Activated T-cell treated with anti-CD3 and anti-CD28 coated beads, Interleukin-2, amount 50 U/mL, for 1 hour (primary cell): ENCODE data around the gene ERC1.

Experiments
- DNase-seq: peaks from one replicate; pipeline ENCODE4 v3.0.0-alpha.2; 2020

The ERC1 gene

DNA sequence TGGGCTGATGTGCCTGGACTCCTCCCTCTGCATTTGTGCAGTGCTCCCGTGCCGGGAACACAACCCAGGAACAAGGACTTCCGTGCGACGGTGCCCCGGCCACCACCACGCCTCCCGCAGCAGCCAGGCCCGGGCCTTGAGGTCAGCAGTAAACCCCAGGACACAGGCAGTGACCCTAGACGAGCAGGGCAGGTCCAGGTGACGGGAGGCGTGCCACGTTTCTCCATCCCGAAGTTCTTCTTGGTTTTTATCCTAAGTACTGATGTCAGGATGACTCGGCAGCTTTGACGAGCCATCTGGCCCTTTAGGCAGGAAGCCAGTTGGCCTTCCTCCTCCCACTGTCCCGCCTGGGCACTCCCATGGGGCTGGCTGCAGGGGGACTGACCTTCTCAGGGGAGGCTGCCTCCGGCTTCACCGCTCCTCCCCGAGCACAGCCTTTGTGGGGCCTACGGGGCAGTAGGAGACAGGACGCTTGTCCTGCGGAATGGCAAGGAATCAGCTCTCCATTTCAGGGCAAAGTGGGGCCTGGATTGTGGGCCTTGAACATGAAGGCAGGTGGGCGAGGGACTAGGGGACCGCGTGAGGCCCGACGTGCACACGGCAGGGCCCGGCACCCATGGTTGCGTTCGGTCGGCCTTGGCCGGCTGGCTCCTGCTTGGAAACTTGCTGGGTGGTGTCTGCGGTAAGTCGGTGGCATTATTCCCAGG lies 509.2 kb downstream of the ERC1 start:
- no peak for DNase-seq

DNA sequence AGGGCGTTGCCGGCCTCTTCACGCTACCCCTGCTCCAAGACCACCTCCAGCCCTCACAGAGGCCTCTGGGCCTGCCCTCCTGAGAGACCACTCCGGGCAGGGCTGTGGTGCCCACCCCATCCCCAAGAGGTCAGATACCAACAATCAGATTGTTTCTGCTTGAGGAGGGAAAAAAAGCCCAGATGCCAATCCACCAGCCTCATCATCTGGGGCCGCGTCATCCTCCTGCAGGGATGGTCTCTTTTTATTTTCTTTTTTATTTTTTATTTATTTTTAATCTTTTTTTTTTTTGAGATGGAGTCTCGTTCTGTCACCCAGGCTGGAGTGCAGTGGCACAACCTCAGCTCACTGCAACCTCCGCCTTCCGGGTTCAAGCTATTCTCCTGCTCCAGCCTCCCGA lies 510.0 kb downstream of the ERC1 start:
- no peak for DNase-seq

DNA sequence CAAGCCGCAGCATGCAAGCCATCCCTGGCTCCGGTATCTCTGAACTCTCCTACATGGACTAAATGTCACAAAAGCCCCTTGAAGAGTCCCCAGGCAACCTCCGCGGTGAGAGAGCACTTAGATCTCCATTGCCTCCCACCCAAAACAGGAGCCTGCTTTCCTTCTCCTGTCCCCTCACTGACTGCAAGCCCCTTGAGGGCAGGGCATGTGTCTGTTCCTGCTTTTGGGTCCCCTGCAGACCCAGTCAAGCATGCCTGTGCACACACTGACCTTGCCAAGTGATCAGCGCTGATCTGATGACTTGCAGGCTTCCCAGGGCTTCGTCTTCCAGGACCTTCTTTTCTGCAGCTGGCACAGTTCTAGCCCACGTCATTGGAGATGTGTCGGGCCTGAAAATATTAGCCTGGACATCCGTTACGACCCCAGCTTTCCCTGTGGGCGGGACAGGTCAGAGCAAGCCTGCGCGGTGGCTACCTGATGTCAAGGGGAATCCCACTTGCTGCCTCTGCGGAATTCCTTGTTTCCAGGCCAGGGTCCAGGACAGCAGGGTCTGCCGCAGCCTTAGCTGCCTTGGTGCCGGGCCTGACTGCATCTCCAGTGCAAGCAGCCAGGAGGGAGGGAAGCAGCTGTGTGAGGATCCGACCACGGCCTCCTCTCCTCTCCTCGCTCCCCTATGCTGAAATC lies 510.8 kb downstream of the ERC1 start:
- DNase-seq, result no peak

DNA sequence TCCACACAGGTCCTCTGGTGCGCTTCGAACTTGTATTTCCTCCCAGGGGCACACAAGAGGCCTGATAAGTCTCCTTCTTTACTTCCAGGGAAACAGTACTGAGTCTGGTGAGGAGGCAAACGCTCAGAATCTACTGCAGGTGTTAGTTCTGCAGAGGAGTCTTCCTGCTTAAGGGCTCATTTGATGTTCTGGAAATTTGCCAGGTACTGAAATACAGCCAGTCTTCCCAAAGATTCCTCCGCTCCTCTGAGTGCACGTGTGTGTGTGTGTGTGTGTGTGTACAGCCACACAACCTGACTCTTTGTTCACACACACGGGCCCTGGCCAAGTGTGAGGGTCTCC lies 511.3 kb downstream of the ERC1 start:
- no peak for DNase-seq

DNA sequence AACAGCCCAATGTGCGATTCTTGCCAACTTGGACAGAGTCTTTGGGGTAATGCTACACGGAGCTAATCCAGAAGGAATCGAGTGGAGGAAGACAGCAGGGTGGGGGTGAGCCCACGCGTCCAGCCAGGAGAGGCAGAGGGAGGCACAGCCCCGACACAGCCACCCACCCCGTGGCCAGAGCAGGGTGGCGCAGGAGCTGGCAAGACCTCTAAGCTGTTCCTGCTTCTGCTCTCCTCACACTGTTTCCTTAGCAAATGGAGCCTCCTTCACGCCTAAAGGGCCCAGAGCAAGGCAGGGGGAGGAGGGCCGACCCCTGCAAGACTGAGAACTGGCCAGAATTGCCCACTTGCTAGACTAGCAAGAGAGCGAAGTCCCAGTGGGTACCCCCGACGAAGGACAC lies 511.8 kb downstream of the ERC1 start:
- DNase-seq, result no peak

DNA sequence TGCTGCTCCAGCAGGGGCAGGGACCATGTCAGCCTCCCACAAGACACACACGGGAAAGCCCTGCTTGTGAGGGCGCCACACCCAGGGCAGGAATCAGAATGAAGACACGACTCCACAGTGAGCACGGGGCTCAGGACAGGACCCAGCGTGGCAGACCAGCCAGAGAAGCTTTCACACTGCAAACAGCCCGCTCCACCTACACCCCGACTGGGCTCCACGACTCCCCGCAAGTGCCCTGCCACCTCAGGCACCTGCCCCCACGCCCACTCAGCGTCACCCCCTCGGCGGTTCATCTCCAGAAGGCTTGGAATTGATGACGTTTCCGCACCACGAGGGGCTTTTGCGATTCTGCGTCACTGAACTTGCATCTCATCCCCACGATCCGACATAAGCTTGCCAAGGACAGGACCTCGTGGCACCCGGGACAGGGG lies 512.3 kb downstream of the ERC1 start:
- no peak for DNase-seq

DNA sequence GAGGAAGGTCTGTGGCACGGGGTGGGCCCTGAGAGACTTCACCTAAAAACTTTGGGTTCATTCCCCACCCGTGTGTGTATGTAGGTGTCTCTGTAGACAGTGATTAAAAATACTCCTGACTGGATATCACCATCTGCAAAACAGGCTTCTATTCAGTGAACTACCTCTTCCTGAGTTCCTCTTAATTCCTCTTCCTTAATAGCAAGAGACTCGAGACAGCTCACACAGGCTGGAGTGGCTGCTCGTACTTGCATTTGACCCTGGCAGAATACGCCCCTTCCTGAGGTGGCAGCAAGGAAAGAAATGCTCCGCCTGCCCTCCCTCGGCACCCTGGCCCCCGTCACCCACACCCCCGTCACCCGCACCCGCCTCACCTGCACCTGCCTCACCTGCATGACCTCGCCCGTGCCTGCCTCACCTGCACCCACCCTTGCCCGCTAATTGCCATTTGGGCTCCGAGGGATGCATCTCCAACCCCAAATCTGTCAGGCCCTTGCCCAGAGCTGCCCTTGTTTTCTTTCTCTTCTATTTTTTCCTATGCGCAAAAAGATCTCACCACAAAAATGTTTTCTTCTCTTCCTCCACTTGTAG lies 513.4 kb downstream of the ERC1 start:
- no peak for DNase-seq

DNA sequence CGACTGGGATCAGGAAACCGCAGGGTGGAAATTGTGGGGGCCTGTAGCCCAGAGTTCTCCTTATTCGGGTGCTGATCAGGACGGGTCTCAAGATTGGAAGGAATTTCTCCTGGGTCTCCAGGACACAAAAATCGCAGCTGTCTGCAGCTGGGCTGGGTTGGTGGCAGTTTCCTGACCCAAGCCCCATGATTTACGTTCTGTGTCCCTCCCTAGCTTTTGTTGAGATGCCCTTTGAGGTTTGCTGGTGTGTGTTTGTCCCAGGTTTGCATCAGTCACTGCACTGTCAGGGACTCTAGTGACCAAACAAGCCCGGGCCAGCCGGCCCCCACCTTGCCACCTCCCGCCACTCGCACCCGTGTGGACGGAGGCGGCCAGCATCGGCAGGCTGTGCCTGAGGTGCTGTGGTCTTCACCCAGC lies 513.9 kb downstream of the ERC1 start:
- DNase-seq, result no peak

DNA sequence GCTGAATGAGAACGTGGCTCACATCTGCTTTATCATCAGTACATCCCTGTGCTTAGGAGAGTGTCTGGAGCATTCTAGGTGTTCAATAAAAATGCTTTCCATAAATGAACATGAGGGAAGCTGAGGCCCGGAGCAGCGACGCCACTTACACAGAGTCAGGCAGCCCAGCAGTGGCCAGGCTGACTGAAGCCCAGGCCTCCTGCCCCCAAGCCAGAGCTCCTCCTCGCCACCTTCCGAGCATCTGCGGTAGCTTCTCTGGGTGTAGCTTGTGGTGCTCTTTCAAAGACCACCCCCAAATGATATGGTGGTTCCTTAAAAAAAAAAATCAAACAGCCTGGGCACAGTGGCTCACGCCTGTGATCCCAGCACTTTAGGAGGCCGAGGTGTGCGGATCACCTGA lies 514.6 kb downstream of the ERC1 start:
- no peak for DNase-seq

DNA sequence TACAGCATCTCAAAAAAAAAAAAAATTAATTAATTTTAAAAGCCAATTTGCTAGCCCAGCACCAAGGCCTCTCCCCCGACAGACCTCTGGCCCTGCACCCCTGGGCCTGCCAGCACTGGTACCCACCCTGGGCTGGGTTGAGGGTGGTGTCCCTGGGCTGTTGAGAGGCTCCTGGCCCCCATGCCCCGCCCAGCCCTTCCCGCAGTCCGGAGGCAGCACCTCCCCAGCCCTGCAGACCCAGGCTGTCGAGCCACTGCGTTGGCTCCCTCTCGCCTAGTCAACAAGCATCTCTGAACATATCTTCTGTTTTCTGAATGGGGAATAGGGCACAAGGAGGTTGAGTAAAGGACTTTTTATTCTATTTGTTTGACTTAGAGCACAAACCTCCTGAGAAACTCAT lies 516.3 kb downstream of the ERC1 start:
- no peak for DNase-seq

DNA sequence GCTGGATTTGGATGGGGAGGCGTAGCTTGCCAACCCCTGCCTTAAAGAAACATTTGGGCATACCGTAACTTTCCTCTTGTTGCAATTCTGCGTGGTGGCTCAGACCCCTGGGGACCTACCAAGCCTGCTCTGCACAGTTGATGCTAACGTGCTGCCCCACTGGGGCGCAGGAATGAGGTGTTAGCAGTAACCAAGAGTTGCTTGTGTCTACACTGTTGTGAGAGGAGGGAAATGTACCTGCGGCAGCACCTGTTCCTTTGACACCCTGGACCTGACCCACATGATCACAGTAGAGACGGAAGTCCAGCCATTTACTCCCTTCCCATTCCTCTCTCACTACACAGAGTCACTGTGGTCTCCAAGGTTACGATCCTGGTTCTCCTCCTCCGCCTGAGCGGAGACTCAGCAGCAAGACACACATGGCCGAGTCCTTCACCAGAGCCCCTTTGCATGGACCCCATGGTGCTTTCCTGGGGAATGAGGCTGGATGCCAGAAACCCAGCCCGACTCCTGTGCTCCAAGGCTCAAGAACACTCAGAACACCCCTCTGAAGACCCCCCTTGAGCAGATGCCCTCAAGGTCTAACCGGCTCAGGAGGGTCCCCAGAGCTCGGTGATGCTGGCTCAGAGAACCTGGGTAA lies 518.5 kb downstream of the ERC1 start:
- DNase-seq, result no peak

DNA sequence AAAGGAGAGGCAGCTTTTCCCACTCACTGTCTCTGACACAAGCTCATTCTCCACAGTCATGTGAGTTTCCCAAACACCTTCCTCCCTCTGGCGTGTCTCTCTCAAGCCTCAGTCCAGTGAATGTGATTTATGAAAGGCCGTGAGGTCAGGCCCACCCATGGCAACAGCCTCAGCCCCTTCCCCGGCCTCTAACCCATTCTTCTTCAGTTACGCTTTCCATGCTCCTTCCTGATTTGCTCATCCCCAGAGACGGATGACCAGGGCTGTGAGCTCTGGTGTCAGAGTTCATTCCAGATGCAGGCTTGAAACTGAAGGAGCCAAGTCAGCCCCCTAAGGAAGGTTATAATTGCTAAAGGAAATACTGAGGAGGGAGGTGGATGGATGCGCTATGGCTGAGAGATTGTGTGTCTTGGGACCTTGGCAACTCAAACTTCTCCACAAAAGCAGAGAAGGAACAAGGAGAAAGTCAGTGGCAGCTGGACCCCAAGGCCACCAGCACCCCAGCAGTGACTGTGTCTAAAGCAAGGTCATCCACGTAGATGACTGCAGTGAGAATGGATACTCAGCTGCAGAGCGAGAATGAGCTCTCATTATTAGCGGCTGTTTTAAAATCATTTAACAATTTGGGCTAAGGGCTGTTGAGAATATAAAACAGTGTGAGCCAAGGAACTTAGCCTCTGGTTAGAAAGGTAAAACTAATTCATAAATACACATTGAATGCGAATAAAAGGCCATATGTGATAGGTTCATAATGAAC lies 519.2 kb downstream of the ERC1 start:
- no peak for DNase-seq

DNA sequence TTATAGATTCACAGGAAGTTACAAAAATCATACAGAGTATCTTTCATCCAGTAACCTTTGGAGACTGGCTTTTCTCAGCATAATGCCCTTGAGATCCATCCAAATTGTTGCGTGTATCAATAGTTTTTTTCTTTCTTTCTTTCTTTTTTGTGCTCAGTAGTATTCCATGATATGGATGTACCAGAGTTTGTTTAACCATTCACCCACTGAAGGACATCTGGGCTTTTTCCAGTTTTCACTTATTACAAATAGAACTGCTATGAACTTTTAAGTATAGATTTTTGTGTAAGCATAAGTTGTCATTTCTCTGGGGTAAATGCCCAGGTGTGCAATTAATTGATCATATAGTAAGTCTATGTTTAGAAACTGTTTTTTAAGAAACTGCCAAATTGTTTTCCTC lies 524.0 kb downstream of the ERC1 start:
- no peak for DNase-seq

DNA sequence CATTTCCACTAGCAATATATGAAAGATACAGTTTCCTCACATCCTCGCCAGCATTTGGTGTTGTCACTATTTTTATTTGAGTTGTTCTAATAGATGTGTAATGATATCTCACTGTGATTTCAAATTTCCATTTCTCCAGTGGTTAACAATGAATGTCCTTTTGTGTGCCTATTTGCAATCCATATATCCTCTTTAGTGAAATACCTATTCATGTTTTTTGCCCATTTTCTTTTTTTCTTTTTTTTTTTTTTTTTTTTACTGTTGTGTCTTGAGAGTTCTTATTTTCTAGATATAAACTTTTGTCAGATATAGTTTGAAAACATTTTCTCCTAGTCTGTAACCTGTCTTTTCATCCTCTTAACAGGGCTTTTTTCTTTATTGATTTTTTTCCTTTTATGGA lies 524.4 kb downstream of the ERC1 start:
- DNase-seq, result no peak

DNA sequence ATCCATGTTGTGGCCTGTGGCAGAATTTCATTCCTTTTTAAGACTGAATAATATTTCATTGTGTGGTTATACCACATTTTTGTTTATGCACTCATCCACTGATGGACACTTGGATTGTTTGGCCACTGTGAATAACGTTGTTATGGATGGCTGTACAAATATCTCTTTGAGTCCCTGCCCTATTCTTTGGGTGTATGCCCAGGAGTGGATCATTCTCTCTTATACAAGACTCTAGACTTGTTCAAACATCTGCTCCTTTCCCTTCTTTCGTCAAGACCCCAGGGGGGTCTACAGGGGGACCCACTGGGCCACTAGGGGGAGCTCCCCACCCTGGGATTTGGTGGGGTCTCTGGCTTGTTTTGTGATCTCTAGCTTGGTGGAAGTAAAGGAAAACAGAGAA lies 526.0 kb downstream of the ERC1 start:
- no peak for DNase-seq

DNA sequence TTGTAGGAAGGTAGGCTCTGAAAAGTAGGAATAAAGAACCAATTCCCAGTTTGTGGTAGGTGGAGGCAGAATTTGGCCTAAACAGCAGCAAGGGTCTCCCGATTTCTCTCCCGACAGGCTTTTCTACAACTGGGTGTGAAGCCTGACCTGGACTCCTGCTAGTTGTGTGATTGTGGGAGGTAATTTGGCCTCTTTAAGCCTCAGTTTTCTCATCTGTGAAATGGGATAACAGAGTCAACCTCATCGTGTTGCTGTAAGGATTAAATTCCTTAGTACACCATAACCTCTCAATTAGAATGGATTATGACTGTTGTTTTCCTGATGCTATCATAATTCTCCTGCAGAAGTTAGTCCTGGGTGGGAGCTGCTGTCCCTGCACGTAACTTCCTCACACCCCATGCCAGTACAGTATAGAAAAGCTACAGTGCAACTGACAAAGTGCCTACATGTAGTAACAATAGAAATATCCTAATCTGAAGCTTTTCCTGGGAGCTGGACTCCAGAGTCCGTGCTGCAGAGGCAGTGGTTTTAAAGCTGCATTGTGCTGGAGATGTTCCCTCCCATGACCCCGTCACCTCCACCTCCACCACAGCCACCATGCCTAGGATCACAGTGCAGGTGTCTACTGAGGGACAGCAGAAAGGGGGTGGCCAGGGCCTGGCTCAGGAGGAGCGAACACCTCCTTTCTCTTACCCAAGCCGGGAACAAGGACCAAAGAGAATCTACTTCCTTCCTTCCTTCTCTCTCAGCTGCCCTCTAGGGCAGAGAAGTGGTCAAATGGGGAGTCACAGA lies 526.9 kb downstream of the ERC1 start:
- no peak for DNase-seq

DNA sequence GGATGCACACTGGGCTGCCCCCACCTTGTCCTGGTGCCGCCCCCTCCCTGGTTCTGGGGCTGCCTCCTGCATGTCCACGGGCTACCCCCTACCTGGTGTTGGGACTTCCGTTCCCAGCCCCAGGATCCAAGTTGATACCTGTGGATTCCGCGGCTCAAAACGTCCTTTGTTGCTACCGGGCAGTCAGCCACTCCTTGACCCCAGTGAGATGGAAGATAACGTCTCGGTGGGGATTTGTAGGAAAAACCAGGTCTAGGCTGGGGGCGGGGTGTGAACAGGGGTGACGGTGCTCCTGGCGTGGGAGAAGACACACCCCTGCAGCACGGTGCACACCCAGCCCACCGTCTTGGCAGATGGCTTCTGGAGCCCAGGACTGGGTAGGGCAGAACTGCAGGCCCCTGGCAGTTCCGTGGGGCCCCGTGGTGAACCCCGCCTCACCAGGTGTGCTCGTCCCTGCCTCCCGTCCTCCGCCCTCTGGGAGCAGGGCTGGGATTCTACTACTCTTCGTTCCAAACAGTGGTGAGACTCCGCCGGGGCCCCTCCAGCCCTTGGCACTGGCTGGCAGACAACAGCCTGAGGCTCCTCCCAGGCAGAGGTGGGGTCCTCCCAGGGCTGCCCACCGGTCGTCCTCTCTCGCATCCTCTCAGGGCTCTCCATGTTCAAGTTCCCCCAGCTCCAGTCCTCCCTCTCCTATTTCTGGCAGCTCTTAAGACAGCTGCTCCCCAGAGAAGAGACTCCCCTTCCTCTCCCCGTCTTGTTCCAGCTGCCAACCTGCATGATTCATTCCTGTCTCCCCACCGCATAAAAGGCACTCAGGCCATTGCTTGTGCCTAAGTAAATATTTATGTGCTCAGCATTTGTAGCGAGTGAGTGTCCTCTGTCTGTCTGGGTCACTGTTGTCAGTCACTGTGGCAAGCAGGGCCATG lies 527.8 kb downstream of the ERC1 start:
- DNase-seq, result no peak

DNA sequence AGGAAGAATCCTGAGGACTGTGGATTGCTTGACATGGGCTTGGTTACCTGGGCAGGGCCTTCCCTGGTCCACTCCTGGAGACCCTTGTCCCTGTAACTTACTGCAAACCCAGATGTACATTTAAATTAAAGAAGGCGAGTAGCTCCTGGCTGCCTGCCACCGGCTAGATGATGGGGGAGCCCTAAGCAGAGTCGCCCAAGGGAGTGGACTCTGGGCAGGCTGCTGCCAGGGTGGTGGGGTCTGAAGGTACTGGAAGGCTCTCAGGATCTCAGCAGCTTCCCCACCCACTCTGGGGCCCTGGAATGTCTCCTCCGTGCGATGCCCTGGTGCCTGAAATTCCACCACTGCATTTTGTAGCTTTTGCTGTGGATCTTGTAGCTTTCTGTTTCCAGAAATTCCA lies 528.6 kb downstream of the ERC1 start:
- no peak for DNase-seq

DNA sequence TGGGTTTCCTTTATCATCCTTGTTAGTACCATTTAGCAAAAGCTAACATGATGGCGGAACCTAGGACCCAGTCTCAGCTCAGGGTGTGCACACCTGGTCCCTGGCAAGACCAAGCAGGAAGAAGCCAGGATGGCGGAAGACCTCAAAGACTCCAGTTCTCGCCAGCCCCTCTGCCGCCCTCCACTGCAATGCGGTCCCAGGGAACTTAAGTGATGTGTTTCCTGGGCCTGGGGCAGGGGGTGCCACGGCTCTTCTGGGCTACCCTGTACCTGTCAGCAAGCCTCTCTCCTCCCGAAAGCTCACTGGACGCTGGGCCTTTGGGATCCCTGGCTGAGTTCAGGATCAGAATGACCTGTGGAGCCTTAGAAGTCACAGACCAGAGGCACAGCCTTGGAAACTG lies 532.0 kb downstream of the ERC1 start:
- no peak for DNase-seq

DNA sequence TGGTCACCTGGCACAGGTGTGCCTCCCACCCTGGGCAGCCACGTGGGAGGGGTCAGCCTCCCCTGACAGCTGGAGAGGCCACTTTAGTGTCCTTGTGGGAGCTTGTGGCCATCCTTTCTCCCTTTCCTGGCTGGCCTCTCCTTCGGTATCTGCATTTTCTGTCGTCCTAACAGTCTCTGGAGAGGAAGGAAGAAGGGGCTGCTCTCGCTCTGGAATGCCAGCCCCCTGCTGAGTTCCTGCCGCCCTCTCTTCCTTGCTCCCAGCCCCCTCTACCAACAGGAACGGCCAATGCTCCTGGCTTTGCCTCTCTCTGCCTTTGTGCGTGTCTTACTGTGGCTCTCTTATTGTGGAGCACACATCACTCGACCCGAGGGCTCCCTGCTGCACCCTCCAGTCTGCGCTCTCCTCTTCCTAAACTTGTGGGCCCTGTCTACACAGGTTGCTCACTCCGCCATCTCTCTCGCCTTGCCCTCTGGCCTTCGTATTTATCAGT lies 532.6 kb downstream of the ERC1 start:
- no peak for DNase-seq

DNA sequence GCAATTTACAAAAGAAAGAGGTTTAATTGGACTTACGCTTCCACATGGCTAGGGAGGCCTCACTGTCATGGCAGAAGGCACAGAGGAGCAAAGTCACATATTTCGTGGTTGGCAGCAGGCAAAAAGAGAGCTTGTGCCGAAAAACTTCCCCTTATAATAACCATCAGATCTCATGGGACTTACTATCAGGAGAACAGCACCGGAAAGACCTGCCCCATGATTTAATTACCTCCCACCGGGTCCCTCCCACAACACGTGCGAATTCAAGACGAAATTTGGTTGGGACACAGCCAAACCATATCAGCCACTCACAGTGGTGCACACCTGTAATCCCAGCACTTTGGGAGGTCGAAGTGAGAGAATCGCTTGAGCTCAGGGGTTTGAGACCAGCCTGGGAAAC lies 534.8 kb downstream of the ERC1 start:
- no peak for DNase-seq
